ENCODE measurements around the gene LINC01488. TPM values are rescaled to one million over a fixed set of nuclear protein-coding genes. Genes with fewer than 3 reads are reported as not detected.

The LINC01488 gene
- polyA plus RNA-seq, 1 of the 3 experiments (the other 2 are of a cell fraction) = not detected

DNA sequence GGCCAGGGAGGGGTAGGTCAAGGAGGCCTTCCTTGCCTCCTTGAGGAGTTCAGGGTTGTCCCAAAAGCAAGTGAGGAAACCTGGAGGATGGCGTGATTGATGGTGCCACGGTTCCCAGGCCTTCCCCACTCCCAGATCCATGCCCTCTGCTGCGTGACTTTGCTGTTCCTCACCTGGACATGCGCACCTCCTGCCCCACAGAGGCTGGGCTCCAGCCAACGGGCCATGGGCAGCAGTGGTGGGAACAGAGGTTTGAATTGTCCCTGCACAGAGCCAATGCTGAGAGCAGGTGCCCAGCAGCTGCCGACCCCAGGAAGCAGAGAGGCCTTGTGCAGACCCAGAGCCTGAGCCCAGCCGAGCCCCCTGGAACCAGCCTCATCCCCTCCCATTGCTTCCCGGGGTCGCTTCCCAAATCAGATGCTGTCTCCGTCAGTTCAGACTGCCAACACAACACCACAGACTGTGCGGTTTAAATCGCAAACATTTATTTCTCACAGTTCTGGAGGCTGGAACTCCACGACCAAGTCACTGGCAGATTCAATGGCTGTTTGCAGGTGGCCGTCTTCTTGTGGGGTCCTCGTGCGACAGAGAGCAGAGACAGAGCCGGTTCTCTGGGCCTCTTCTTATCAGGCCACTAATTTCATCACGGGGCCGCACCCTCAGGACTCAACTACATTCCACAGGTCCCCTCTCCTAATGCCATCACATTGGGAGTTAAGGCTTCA lies 6.2 kb upstream of the LINC01488 start:
- Histone ChIP-seq H3K4me3 (ENCODE audit: low read depth in 2 of 2, low read length in 1 of 2) (no peak overlapping the region), H3K9ac (no peak overlapping the region), H3K9me2 (no peaks in the 10 kb centered on the region), H3K36me3 (replicated peaks in 1 of 2; ENCODE audit: control insufficient read depth in 1 of 2, insufficient read depth in 2 of 2, low read length in 1 of 2) (no peaks in the 10 kb centered on the region), H2AFZ (ENCODE audit: low read depth) (no peak overlapping the region), H3K4me1 (ENCODE audit: control insufficient read depth in 1 of 2, insufficient read depth in 2 of 2, low read depth in 1 of 2, low read length in 1 of 2) (peaks cover 0 to 11% of the 10 kb centered on the region in 2 experiments; a peak in 1 of 4 replicates), H3F3A (replicated peaks; ENCODE audit: insufficient read depth) (no peaks in the 10 kb centered on the region), H3K4me2 (no peak overlapping the region), H4K20me1 (ENCODE audit: insufficient read depth) (no peaks in the 10 kb centered on the region), H3K79me2 (ENCODE audit: insufficient read depth) (no peaks in the 10 kb centered on the region), H3K27me3 (ENCODE audit: insufficient read depth) (no peaks in the 10 kb centered on the region), H3K27ac (ENCODE audit: low read depth in 2 of 2, low read length in 1 of 2) (no peak overlapping the region), H3K9me3 (no peaks in the 10 kb centered on the region)
- POLR2A ChIA-PET = no interaction called here
- WGBS (ENCODE audit: low lambda C conversion rate) = 84% methylated on average over 17 of the region's 19 CpGs
- DNase-seq = no peak
- CTCF ChIA-PET = no interaction called here
- TF ChIP-seq, protein P1, sequence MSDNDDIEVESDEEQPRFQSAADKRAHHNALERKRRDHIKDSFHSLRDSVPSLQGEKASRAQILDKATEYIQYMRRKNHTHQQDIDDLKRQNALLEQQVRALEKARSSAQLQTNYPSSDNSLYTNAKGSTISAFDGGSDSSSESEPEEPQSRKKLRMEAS (IDR thresholded peaks at IDR 0.05; ENCODE audit: low read depth) = no peak
- no peak for TF ChIP-seq ELF1 (IDR thresholded peaks at IDR 0.05)
- no peak for TF ChIP-seq NRF1 (IDR thresholded peaks at IDR 0.05; ENCODE audit: low read depth, low read length)

DNA sequence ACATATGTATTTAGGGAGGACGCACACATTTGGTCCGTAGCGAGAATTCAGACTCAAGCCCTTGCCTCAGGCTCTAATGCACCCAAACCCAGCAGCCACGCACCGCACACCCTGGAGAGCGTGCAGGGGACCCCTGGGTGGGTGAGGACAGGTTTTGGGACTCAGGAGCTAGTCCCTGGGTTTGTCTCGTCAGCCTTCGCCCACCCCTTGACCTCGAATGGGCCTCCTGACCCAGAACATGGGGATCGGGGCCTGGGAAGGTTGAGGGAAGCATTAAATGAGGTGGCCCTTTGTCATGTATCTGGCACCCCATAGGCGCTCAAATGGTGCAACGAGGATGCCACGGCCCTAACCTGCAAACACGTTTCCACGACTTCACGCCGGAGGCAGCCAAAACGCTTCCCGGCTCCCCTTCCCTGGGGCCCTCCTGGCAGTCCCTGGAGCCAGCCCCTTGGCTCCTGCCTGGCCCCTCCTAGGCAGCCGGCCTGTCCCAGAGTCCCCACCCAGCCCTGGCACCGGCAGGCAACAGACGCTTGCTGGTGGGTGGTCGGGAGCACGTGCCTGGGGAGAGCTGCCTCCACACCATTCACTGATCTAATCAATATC lies 5.5 kb upstream of the LINC01488 start:
- CTCF ChIA-PET = no interaction called here
- POLR2A ChIA-PET = no interaction called here
- TF ChIP-seq, protein P2, sequence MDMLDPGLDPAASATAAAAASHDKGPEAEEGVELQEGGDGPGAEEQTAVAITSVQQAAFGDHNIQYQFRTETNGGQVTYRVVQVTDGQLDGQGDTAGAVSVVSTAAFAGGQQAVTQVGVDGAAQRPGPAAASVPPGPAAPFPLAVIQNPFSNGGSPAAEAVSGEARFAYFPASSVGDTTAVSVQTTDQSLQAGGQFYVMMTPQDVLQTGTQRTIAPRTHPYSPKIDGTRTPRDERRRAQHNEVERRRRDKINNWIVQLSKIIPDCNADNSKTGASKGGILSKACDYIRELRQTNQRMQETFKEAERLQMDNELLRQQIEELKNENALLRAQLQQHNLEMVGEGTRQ (IDR thresholded peaks at IDR 0.05; ENCODE audit: borderline replicate concordance, low read depth, low read length) = no peak
- TF ChIP-seq TEAD4 (IDR thresholded peaks at IDR 0.05; ENCODE audit: borderline replicate concordance, insufficient read depth) (no peak), TCF12 (IDR thresholded peaks at IDR 0.05) (no peak), GABPA (IDR thresholded peaks at IDR 0.05; ENCODE audit: low read depth) (no peak), FOXM1 (IDR thresholded peaks at IDR 0.05; ENCODE audit: low read depth) (no peak), POLR2AphosphoS5 (IDR thresholded peaks at IDR 0.05; ENCODE audit: low read depth, low read length) (no peak), EP300 (IDR thresholded peaks at IDR 0.05; ENCODE audit: borderline replicate concordance in 1 of 2, low read depth in 1 of 2, low read length in 1 of 2) (no peak)
- TF ChIP-seq, protein P3, sequence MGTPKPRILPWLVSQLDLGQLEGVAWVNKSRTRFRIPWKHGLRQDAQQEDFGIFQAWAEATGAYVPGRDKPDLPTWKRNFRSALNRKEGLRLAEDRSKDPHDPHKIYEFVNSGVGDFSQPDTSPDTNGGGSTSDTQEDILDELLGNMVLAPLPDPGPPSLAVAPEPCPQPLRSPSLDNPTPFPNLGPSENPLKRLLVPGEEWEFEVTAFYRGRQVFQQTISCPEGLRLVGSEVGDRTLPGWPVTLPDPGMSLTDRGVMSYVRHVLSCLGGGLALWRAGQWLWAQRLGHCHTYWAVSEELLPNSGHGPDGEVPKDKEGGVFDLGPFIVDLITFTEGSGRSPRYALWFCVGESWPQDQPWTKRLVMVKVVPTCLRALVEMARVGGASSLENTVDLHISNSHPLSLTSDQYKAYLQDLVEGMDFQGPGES (IDR thresholded peaks at IDR 0.05; ENCODE audit: low read depth, low read length) = no peak
- Histone ChIP-seq H2AFZ (ENCODE audit: low read depth) (no peak overlapping the region), H3K4me1 (ENCODE audit: control insufficient read depth in 1 of 2, insufficient read depth in 2 of 2, low read depth in 1 of 2, low read length in 1 of 2) (peaks cover 0 to 11% of the 10 kb centered on the region in 2 experiments; a peak in 1 of 4 replicates), H3K36me3 (replicated peaks in 1 of 2; ENCODE audit: control insufficient read depth in 1 of 2, insufficient read depth in 2 of 2, low read length in 1 of 2) (no peaks in the 10 kb centered on the region), H3K4me2 (no peak overlapping the region), H3K9me3 (no peaks in the 10 kb centered on the region), H3K9ac (no peak overlapping the region), H3K4me3 (ENCODE audit: low read depth in 2 of 2, low read length in 1 of 2) (no peak overlapping the region), H3K27me3 (ENCODE audit: insufficient read depth) (no peaks in the 10 kb centered on the region), H3F3A (replicated peaks; ENCODE audit: insufficient read depth) (no peaks in the 10 kb centered on the region), H3K9me2 (no peaks in the 10 kb centered on the region), H3K27ac (ENCODE audit: low read depth in 2 of 2, low read length in 1 of 2) (no peak overlapping the region), H3K79me2 (ENCODE audit: insufficient read depth) (no peaks in the 10 kb centered on the region), H4K20me1 (ENCODE audit: insufficient read depth) (no peaks in the 10 kb centered on the region)
- DNase-seq = no peak
- WGBS (ENCODE audit: low lambda C conversion rate) = 95% methylated on average over 18 of the region's 24 CpGs
